ENCODE results near the gene ADAMTS13.

Gene ADAMTS13

DNA sequence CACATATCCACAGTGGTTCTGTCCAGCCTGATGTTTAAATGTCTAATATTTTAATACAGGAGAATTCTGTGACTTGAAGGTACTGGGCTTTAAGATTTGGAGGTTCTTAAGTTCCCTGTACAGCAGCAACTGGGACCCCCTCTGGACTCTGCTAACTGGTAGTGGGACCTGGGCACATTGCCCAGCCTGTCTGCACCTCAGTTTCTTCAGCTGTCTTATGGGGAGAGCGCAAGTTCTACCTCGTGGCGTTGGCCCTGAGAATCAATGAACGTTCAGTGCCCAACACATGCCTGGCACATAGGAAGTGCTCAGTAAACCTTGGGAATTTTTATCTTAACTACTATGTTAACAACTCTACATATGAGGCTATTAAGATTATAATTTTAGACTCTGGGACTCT, 55.3 kb downstream of the ADAMTS13 start:
- H3K4me2 ChIP-seq (ENCODE audit: low read depth, low read length, poor library complexity, severe bottlenecking) = peak overlapping the region; percentile 75
- peak overlapping the region; percentile 88 for H3K27ac ChIP-seq (ENCODE audit: low read depth, low read length)
- no peaks in the 10 kb centered on the region for H3K36me3 ChIP-seq (ENCODE audit: low read length)
- H3F3A ChIP-seq (ENCODE audit: insufficient read depth) = peaks cover 5% of the 10 kb centered on the region
- H3K9me3 ChIP-seq (ENCODE audit: insufficient read depth, low read length) = no peaks in the 10 kb centered on the region
- H3K4me3 ChIP-seq (ENCODE audit: insufficient read depth, low read length, poor library complexity, severe bottlenecking) = peak overlapping the region; percentile 55
- peaks cover 7% of the 10 kb centered on the region; the same call in 1 of the 2 replicates for H3K79me2 ChIP-seq (ENCODE audit: insufficient read depth, low read length)
- H4K20me1 ChIP-seq (ENCODE audit: low read depth, low read length) = no peaks in the 10 kb centered on the region
- no peaks in the 10 kb centered on the region for H3K9me2 ChIP-seq (replicated peaks; ENCODE audit: insufficient read depth, low read length)
- H3K9ac ChIP-seq (ENCODE audit: low read length) = peak overlapping the region; percentile 97
- TF ChIP-seq, protein P1, sequence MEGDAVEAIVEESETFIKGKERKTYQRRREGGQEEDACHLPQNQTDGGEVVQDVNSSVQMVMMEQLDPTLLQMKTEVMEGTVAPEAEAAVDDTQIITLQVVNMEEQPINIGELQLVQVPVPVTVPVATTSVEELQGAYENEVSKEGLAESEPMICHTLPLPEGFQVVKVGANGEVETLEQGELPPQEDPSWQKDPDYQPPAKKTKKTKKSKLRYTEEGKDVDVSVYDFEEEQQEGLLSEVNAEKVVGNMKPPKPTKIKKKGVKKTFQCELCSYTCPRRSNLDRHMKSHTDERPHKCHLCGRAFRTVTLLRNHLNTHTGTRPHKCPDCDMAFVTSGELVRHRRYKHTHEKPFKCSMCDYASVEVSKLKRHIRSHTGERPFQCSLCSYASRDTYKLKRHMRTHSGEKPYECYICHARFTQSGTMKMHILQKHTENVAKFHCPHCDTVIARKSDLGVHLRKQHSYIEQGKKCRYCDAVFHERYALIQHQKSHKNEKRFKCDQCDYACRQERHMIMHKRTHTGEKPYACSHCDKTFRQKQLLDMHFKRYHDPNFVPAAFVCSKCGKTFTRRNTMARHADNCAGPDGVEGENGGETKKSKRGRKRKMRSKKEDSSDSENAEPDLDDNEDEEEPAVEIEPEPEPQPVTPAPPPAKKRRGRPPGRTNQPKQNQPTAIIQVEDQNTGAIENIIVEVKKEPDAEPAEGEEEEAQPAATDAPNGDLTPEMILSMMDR (IDR thresholded peaks at IDR 0.05; ENCODE audit: insufficient read depth, low read length, poor library complexity, severe bottlenecking) = no peak
- TF ChIP-seq EZH2phosphoT487 (conservative IDR thresholded peaks at IDR 0.05; ENCODE audit: low read length) = no peak
- H3K27me3 ChIP-seq (ENCODE audit: low read length) = no peaks in the 10 kb centered on the region
- no peak overlapping the region for H2AFZ ChIP-seq (ENCODE audit: low read depth, low read length, severe bottlenecking)

DNA sequence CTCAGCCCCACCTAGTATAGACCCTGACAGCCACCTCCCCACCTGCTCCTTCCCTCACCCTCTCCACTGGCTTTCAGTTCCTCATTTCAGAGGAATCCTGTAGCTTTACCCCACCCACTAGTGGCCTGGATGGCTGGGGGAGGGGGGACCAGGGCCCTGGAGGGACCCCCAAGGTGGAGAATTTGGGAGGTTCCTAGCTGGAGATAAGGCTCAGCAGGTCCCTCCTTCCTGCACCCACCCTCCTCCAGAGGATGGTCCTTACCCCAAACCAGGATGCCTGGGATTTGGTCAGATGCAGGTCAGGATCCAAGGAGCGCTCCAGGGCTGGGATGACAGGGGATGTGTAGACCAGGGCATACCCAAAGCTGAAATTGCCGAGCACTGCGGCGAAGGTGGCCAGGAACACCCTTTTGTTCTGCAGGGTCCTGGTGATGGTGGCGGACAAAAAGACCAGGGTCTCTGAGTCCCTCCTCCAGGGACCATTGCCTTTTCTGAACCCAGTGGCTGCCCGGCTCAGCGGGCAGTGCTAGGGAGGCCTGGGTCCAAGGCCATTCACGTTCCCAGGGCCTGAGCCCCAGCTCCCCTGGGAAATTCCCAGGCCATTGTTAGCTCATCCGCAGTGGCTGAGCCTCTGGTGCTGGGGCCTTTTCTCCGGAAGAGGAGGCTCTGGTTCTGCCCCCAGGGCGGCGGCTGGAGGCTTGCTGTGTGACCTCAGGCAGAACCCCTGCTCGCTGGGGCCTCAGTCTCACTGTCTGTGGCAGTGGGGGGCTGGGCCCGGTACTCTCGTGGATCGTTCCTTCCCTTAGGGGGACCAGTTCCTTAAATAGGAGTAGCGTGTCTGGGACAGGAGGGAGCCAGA, 56.1 kb downstream of the ADAMTS13 start:
- H3K27ac ChIP-seq (ENCODE audit: low read depth, low read length) = peak overlapping the region; percentile 88
- peak overlapping the region; percentile 97 for H3K9ac ChIP-seq (ENCODE audit: low read length)
- TF ChIP-seq EZH2phosphoT487 (conservative IDR thresholded peaks at IDR 0.05; ENCODE audit: low read length) = no peak
- H3K27me3 ChIP-seq (ENCODE audit: low read length) = no peaks in the 10 kb centered on the region
- H3K9me3 ChIP-seq (ENCODE audit: insufficient read depth, low read length) = no peaks in the 10 kb centered on the region
- peak overlapping the region; percentile 75 for H3K4me2 ChIP-seq (ENCODE audit: low read depth, low read length, poor library complexity, severe bottlenecking)
- H2AFZ ChIP-seq (ENCODE audit: low read depth, low read length, severe bottlenecking) = peak overlapping the region; percentile 80
- no peaks in the 10 kb centered on the region for H4K20me1 ChIP-seq (ENCODE audit: low read depth, low read length)
- no peaks in the 10 kb centered on the region for H3K9me2 ChIP-seq (replicated peaks; ENCODE audit: insufficient read depth, low read length)
- H3K36me3 ChIP-seq (ENCODE audit: low read length) = no peaks in the 10 kb centered on the region
- peak overlapping the region; percentile 55 for H3K4me3 ChIP-seq (ENCODE audit: insufficient read depth, low read length, poor library complexity, severe bottlenecking)
- H3F3A ChIP-seq (ENCODE audit: insufficient read depth) = peaks cover 5% of the 10 kb centered on the region
- H3K79me2 ChIP-seq (ENCODE audit: insufficient read depth, low read length) = peaks cover 7% of the 10 kb centered on the region; the same call in 1 of the 2 replicates

DNA sequence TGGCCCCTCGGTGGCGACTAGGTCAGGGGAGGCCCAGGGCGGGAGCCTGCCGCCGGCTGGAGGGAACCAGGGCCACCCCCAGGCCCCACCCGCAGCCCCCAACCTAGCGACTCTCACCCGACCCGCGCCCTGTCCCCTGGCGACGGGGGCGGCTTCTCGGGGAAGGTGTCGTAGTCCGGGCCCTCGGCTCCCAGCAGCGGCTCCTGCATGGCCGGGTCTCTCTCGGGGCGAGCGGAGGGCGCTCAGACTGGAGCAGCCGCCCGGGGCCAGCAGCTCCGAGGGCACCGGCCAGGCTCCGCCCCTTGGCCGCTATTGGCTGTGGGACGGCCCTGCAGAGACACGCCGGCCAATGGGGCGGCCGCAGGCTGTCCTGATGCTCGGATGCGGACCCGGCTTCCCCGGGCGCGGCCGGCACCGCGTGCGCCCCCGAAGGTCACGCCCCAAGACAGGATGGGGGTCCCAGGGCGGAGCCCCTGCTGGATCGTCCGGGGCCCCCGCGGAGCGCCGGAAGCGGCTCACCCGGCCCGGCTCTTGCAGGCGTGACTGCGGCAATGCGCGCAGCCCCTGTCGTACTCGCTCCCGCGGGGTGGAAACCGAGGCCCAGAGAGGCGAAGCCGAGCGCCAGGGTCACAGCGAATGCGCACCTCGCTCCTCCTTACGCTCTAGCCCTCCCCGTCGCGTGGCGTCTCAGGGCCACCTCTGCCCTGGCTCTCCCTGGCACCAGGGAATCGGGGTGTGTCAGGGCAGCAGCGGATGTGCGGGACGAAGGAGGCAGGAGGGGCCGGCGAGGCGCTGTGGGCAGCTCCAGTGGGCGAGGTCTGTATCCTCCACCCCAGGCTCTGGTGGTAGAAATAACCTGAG, 56.9 kb downstream of the ADAMTS13 start, which contains the start of gene SLC2A6:
SLC2A6 (minus strand) TSS at position 249 of the 861 bp plus-strand sequence; CDS start at position 209, 40 bp downstream.
- Histone ChIP-seq H3K36me3 (ENCODE audit: low read length) (no peaks in the 10 kb centered on the region), H4K20me1 (ENCODE audit: low read depth, low read length) (no peaks in the 10 kb centered on the region), H3K27me3 (ENCODE audit: low read length) (no peaks in the 10 kb centered on the region), H3F3A (ENCODE audit: insufficient read depth) (peaks cover 5% of the 10 kb centered on the region), H3K9ac (ENCODE audit: low read length) (peak within 1 kb of the TSS; percentile 97), H3K9me2 (replicated peaks; ENCODE audit: insufficient read depth, low read length) (no peaks in the 10 kb centered on the region), H3K79me2 (ENCODE audit: insufficient read depth, low read length) (peaks cover 7% of the 10 kb centered on the region; the same call in 1 of the 2 replicates), H3K9me3 (ENCODE audit: insufficient read depth, low read length) (no peaks in the 10 kb centered on the region), H3K27ac (ENCODE audit: low read depth, low read length) (peak within 1 kb of the TSS; percentile 88), H2AFZ (ENCODE audit: low read depth, low read length, severe bottlenecking) (peak within 1 kb of the TSS; percentile 80), H3K4me2 (ENCODE audit: low read depth, low read length, poor library complexity, severe bottlenecking) (peak within 1 kb of the TSS; percentile 75), H3K4me3 (ENCODE audit: insufficient read depth, low read length, poor library complexity, severe bottlenecking) (peak within 1 kb of the TSS; percentile 55)
- no peak for TF ChIP-seq EZH2phosphoT487 (conservative IDR thresholded peaks at IDR 0.05; ENCODE audit: low read length)
- TF ChIP-seq, protein P1 (IDR thresholded peaks at IDR 0.05; ENCODE audit: insufficient read depth, low read length, poor library complexity, severe bottlenecking) = no peak
